Heart right ventricle (tissue), 16 donors: Measurements from ENCODE around the gene RNH1. TPM values are rescaled to one million over a fixed set of nuclear protein-coding genes. Genes with fewer than 3 reads are reported as not detected.
A peak's percentile ranks its signal among the peaks of the same experiment; 100 is the strongest.

Experiments
- ATAC-seq, 8 donors: fragments of 200-7000 bp; cut with Tn5 transposase; one replicate each; pipeline ENCODE4 v1.9.1; 2020; ENCODE audit warnings: mild to moderate bottlenecking in 8 of 8, moderate library complexity in 8 of 8, moderate number of reproducible peaks in 1 of 8
- DNase-seq, 2 donors: peaks; one replicate each; pipeline ENCODE4 v3.0.0-alpha.2; 2020
- H3K27ac ChIP-seq, 10 donors: fragments of 200-600 bp; sonication (generic) in 2 of 10; one replicate each; pipeline versions ENCODE4 v1.5.0 to v1.8.0; 2020 to 2022; ENCODE audit warnings: mild to moderate bottlenecking in 3 of 10
- H3K27me3 ChIP-seq, 7 donors: fragments of 200-600 bp; one replicate each; pipeline ENCODE4 v1.8.0; 2021 to 2022; ENCODE audit warnings: mild to moderate bottlenecking in 2 of 7
- H3K36me3 ChIP-seq, 9 donors: fragments of 200-600 bp; sonication (generic) in 1 of 9; one replicate each; pipeline versions ENCODE4 v1.5.0 to v1.8.0; 2020 to 2022; ENCODE audit warnings: mild to moderate bottlenecking in 2 of 9
- H3K4me1 ChIP-seq, 9 donors: fragments of 200-600 bp; sonication (generic) in 1 of 9; one replicate each; pipeline versions ENCODE4 v1.5.0 to v1.8.0; 2020 to 2022; ENCODE audit warnings: mild to moderate bottlenecking in 4 of 9
- H3K4me3 ChIP-seq, 10 donors: fragments of 200-600 bp; sonication (generic) in 2 of 10; one replicate each; pipeline versions ENCODE4 v1.5.0 to v1.8.0; 2020 to 2022; ENCODE audit warnings: mild to moderate bottlenecking in 7 of 10, moderate library complexity in 2 of 10
- H3K9me3 ChIP-seq, 11 donors: fragments of 200-600 bp in 10 of 11; sonication (generic) in 2 of 11; one replicate each; pipeline versions ENCODE4 v1.5.0 to v1.8.0; 2013 to 2022; ENCODE audit warnings: mild to moderate bottlenecking in 2 of 11, control low read depth in 1 of 11, moderate library complexity in 1 of 11
- WGBS, 2 donors: extraction: QIAGEN DNeasy Blood & Tissue Kit; methylation state at CpG; one replicate each; pipeline ENCODE4 v1.1.7; 2013; ENCODE audit warnings: inconsistent platforms in 1 of 2; 5-methylcytosine and 5-hydroxymethylcytosine counted together
- intact Hi-C, 10 donors: fragments of 100-400 bp; cut with DNase I; formaldehyde crosslinking; loops; one replicate each; pipeline versions ENCODE4 v1.11.1 to v1.14.2; 2022
- polyA plus RNA-seq, 2 donors: library from polyadenylated mRNA; stranded (reverse); fragments of 200-250 nt; gene quantifications; one replicate each; pipeline ENCODE4 v1.2.3, GENCODE V29; 2013
- total RNA-seq, 10 donors: library from RNA; stranded (reverse); fragmentation: NEBNext Ultra II Directional in 3 of 10; extraction: Animal tissue kit (Norgen Biotek cat#: 25700) in 3 of 10; gene quantifications; one replicate each; pipeline versions ENCODE4 v1.2.1 to v1.2.4, GENCODE V29; 2021 to 2023
- TF ChIP-seq, protein P1 (sequence below), 9 donors: fragments of 200-600 bp; sonication (generic) in 2 of 9; IDR thresholded peaks; one replicate each; pipeline versions ENCODE4 v1.5.0 to v1.8.0; 2021 to 2022; ENCODE audit warnings: antibody characterized with exemption in 9 of 9, mild to moderate bottlenecking in 5 of 9, moderate library complexity in 1 of 9
- donor health status: Arrhythmogenic right ventricular cardiomyopathy.
- donor health status: ischemic (EF 13 %, LVEDD 7.1; RV severe dilation, severe dysfunction).
- donor health status: healthy with polysubstance abuse.
- donor health status: DM: no; HTN: yes; CAD: no.
- donor health status: DM: no; HTN: no; CAD: no.
- donor health status: ischemic (EF 25% LVEDD 6.9; RV normal size, moderate dysfunction).
- donor health status: ischemic (EF 25% LVEDD 5.7; RV mildly dilated, moderate dysfunction).
- donor health status: healthy.
- donor health status: DM: yes; HTN: yes; CAD: no.
- donor health status: Ischemic cardiomyopathy.
- donor health status: ischemic (EF 35%, LVEDD 5.7; RV mildly dilated, moderate dysfunction).
- donor health status: nonischemic (EF 11% LVEDD 7.7; RV severe dilation, severe dysfunction).
- donor health status: DM: yes; HTN: yes; CAD: no.
- donor health status: PGD.
- donor health status: ischemic (EF 29% LVEDD 5.4; RV normal size, mild dysfunction).
- donor health status: nonischemic (EF 23%, LVEDD 6.1; RV moderate dilation, normal function).

RNH1 gene
- total and polyA plus RNA-seq, 12 donors: 37.4 to 221 (median 153) TPM

- Histone ChIP-seq H3K4me3 (no peak overlapping the region), H3K27ac (no peak overlapping the region), H3K4me1 (no peaks in the 10 kb centered on the region), H3K27me3 (peaks cover 0 to 10% (median 0%) of the 10 kb centered on the region in 7 donors), H3K36me3 (no peaks in the 10 kb centered on the region), H3K9me3 (no peaks in the 10 kb centered on the region)
- ATAC-seq: no peak
- intact Hi-C loops: no loop called here
- TF ChIP-seq, protein P1, sequence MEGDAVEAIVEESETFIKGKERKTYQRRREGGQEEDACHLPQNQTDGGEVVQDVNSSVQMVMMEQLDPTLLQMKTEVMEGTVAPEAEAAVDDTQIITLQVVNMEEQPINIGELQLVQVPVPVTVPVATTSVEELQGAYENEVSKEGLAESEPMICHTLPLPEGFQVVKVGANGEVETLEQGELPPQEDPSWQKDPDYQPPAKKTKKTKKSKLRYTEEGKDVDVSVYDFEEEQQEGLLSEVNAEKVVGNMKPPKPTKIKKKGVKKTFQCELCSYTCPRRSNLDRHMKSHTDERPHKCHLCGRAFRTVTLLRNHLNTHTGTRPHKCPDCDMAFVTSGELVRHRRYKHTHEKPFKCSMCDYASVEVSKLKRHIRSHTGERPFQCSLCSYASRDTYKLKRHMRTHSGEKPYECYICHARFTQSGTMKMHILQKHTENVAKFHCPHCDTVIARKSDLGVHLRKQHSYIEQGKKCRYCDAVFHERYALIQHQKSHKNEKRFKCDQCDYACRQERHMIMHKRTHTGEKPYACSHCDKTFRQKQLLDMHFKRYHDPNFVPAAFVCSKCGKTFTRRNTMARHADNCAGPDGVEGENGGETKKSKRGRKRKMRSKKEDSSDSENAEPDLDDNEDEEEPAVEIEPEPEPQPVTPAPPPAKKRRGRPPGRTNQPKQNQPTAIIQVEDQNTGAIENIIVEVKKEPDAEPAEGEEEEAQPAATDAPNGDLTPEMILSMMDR (IDR thresholded peaks at IDR 0.05): no peak
- DNase-seq: peak in 1 of 2 donors; percentile 8
- 82 to 89% methylated on average over 11 of the region's 11 CpGs for WGBS, 2 donors
These were observed 38.1 kb upstream of the RNH1 start for GRCh38 chr11:545171-545570.

- Histone ChIP-seq H3K27me3 (peaks cover 0 to 6% (median 0%) of the 10 kb centered on the region in 7 donors), H3K9me3 (no peaks in the 10 kb centered on the region), H3K4me1 (no peaks in the 10 kb centered on the region), H3K36me3 (no peaks in the 10 kb centered on the region), H3K4me3 (no peak overlapping the region), H3K27ac (no peak overlapping the region)
- TF ChIP-seq, protein P1 (IDR thresholded peaks at IDR 0.05): no peak
- intact Hi-C loops: no loop called here
- peak in 2 of 8 donors; percentile 6 to 20 for ATAC-seq
- no peak for DNase-seq
- WGBS, 2 donors: 74 to 85% methylated on average over 5 of the region's 5 CpGs
These were observed 37.8 kb upstream of the RNH1 start for GRCh38 chr11:544817-545166.

DNA sequence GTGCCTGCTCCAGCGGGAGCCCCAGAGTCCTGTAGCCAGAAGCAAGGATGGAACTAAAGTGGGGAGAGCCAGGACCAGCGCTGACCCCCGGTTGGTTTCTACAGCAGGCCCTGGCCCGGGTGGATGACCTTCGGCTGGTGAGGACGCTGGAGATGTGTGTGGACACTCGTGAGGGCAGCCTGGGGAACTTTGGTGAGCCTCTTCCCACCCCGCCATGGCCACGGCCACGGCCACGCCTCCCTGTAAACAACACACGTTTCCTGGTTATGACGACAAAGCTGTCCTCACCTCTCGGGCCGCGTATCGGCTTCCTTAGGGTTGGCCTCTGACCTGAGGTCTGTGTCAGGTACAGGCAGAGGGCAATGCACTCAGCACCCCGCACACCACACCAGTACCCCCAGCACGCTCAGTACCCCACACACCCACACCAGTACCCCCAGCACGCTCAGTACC is 34.4 kb upstream of the RNH1 start:
- Histone ChIP-seq H3K4me3 (no peak overlapping the region), H3K9me3 (no peaks in the 10 kb centered on the region), H3K36me3 (peaks cover 0 to 2% (median 0%) of the 10 kb centered on the region in 9 donors), H3K4me1 (peaks cover 5 to 14% (median 13%) of the 10 kb centered on the region in 9 donors), H3K27ac (no peak overlapping the region), H3K27me3 (peaks cover 0 to 19% (median 14%) of the 10 kb centered on the region in 7 donors)
- intact Hi-C loops: no loop called here
- no peak for DNase-seq
- ATAC-seq: no peak
- WGBS, 2 donors: 90 to 91% methylated on average over 20 of the region's 20 CpGs
- TF ChIP-seq, protein P1 (IDR thresholded peaks at IDR 0.05): no peak

DNA sequence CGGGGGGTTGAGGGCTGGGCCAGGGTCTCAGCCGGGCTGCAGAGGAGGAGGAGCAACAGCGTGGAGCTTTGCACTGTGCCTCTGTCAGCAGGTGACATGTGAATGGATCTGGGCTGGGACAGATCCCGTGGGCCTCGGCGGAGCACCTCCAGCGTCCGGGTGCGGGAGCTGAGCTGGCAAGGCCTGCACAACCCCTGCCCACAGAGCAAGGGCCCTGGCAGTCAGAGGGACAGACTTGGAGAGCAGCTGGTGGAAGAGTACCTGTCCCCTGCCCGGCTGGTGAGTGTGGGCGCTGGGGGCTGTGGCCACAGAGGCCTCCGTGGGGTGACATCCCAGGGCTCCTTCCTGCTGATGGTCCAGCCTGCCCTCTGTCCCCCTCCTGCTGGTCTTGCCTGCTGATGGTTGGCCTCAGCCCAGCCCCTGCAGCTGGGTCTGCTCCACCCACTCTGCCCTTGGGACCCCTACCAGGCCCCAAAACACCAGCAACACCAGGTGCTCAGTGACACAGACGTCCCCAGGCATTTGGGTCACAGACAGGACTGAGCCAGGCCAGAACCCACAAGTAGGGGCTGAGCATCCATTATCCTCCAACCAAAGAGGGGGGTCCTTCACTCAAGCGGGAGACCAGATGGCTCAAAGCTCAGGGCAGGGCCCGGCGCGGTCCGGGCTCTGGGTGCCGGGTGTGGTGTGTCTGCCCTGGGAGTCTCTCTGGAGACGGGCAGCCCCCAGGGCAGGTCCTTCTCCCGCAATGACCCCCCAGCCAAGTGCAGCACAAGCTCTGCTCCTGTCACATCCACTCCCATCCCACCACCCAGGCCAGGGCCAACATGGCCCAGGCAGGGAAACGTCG is 33.8 kb upstream of the RNH1 start:
- Histone ChIP-seq H3K27ac (no peak overlapping the region), H3K9me3 (no peaks in the 10 kb centered on the region), H3K27me3 (peaks cover 0 to 25% (median 14%) of the 10 kb centered on the region in 7 donors), H3K36me3 (peaks cover 0 to 2% (median 0%) of the 10 kb centered on the region in 9 donors), H3K4me1 (peaks cover 6 to 20% (median 19%) of the 10 kb centered on the region in 9 donors), H3K4me3 (no peak overlapping the region)
- TF ChIP-seq, protein P1 (IDR thresholded peaks at IDR 0.05): no peak
- intact Hi-C loops: no loop called here
- DNase-seq (peak in 1 of 2 donors; percentile 7), ATAC-seq (no peak)
- WGBS, 2 donors: 85 to 87% methylated on average over 23 of the region's 23 CpGs
